Stimulated activated CD8-positive, alpha-beta memory T cell treated with anti-CD3 and anti-CD28 coated beads, Interleukin-7, amount 100 ng/mL, for 24 hours (primary cell): Measurements from ENCODE around the gene FUT1.
"Not testable (repeated sequence)": the region's sequence is repeated elsewhere in the genome, so short reads cannot be mapped to it uniquely, and the experiment has no call there.

ENCODE experiments used
- DNase-seq: peaks from one replicate; pipeline ENCODE4 v3.0.0-alpha.2; 2020; ENCODE audit warnings: low read depth

The FUT1 gene

DNA sequence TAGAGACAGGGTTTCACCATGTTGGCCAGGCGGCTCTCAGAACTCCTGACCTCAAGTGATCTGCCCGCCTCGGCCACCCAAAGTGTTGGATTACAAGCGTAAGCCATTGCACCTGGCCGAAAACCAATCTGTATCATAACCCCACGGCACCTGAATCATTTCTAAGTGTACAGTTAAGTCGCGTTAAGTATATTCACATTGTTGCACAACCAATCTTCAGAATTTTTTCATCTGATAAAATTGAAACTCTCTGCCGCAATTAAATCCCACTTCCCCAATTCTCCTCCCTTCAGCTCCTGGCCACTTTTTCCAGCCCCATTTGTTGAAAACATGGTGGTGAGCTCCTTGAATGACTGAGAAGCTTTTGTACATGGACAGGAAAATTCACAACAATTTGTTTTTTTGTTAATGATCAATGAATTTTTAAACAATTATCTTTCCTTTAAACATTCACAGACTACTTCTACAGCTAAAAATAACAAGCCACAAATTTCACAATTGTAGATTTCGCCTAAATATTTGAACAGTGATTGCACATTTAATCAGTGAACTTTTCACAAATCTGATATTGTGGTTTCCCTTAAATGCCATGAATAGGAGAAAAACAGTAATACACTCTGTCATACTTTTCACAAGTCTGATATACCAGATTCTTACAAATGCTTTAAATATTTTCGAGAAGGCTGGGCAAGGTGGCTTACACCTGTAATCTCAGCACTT, 16.7 kb upstream of the FUT1 start:
- DNase-seq: no peak

DNA sequence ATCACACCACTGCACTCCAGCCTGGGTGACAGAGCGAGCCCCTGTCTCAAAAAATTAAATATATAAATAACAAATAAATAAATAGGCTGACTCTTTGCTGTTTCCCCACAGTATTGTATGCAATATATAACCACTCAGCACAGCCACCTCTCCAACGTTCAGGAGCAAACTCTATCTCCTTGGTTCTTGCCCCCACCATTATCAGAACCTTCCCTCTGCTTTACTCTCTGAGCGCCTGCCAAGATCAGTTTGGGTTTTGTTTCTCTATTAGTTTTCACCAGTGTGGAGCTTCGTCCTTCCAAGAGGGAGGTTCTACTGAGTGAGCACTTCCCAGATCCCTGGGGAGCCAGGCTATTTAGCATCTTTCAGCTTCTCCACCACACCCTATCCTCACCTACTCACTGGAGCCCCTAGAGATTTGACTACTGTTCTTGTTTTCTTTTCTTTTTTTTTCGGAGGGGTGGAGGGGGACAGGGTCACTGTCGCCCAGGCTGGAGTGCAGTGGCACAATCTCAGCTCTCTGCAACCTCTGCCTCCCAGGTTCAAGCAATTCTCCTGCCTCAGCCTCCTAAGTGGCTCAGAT, 15.8 kb upstream of the FUT1 start:
- not testable (repeated sequence) for DNase-seq

DNA sequence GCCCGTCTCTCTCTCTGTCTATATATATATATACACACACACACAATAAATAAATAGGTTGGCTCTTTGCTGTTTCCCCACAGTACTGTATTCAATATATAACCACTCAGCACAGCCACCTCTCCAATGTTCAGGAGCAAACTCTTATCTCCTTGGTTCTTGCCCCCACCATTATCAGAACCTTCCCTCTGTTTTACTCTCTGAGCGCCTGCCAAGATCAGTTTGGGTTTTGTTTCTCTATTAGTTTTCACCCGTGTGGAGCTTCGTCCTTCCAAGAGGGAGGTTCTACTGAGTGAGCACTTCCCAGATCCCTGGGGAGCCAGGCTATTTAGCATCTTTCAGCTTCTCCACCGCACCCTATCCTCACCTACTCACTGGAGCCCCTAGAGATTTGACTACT, 13.4 kb upstream of the FUT1 start:
- DNase-seq: not testable (repeated sequence)

DNA sequence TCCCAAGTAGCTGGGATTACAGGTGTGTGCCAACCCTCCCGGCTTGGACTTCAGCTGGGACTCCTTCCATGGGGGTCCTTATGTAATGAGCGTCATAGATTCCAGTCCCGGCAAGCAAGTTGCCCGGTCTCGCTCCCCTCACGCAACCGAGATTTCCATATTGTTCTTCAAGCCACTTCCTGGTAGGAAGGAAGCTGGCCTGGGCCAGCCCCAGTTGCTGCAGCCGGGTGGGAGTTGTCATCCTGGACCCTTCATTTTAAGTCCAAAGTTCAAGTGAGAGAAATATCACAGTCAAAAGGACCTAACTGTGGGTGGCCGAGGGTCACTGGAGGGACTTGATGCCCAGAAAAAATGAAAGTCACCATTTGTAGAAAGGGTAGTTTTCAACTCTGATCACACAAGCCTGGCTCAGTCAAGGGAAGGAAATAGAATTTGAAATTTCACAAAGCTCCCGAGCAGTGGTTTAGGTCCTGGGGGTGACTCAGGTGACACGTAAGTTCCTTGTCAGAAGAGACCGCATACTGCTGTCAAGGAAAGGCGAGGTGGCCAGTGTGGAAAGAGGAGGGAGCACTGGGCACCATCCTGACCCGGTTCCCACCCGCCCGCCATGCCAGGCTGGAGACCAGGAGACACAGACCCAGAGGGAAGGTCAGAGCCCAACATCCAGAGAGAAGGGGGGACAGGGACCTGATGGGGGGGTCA, 8.2 kb upstream of the FUT1 start:
- no peak for DNase-seq

DNA sequence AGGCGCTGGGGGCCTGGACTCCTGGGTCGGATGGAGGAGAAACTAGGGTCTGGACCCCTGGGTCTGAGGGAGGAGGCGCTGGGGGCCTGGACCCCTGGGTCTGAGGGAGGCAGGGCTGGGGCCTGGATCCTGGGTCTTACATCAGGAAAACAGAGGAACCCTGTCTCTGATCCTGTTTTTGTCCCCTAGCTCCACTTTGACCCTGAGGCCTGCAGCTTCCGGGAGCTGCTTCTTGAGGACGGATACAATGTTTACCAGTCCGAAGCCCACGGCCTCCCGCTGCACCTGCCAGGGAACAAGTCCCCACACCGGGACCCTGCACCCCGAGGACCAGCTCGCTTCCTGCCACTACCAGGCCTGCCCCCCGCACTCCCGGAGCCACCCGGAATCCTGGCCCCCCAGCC, 5.3 kb upstream of the FUT1 start:
- DNase-seq: no peak

DNA sequence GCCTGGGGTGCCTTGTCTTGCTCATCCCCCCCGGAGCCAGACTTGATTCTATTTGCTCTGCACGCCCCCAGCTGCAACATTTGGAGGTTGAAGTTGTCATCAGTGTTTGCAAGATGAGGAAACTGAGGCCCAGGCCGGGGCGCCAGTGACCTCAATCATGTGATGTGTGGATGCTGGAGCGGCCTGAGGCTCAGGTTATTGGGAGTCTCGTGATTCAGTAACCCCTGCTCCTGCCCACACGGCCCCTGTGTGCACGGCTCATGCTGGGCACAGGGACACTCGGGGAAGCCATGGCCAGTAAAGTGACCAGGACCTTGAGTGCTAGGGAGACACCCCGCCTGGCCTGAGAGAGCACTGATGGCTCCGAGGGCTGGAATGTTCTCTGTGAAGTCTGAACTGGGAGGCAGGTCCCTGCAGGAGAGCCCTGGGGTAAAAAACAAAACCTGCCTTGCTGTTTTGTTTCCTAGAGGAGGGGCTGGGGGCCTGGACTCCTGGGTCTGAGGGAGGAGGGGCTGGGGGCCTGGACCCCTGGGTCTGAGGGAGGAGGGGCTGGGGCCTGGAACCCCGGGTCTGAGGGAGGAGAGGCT, 4.7 kb upstream of the FUT1 start:
- DNase-seq: no peak

DNA sequence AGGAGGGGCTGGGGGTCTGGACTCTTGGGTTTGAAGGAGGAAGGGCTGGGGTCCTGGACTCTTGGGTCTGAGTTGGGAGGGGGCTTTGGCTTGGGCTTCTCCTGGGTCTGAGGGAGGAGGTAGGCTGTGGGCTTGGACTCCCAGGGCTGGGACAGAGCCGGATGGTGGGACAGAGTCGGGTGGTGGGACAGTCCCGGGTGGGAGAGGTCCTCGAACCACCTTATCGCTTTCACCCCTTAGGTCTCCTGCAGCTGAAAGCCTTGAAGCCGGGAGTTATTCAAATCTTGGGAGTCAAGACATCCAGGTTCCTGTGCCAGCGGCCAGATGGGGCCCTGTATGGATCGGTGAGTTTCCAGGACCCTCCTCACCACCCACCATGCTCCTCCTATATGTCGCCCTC, 4.2 kb upstream of the FUT1 start:
- no peak for DNase-seq

DNA sequence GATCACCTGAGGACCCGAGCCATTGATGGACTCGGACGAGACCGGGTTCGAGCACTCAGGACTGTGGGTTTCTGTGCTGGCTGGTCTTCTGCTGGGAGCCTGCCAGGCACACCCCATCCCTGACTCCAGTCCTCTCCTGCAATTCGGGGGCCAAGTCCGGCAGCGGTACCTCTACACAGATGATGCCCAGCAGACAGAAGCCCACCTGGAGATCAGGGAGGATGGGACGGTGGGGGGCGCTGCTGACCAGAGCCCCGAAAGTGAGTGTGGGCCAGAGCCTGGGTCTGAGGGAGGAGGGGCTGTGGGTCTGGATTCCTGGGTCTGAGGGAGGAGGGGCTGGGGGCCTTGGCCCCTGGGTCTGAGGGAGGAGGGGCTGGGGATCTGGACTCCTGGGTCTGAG, 3.8 kb upstream of the FUT1 start:
- no peak for DNase-seq

DNA sequence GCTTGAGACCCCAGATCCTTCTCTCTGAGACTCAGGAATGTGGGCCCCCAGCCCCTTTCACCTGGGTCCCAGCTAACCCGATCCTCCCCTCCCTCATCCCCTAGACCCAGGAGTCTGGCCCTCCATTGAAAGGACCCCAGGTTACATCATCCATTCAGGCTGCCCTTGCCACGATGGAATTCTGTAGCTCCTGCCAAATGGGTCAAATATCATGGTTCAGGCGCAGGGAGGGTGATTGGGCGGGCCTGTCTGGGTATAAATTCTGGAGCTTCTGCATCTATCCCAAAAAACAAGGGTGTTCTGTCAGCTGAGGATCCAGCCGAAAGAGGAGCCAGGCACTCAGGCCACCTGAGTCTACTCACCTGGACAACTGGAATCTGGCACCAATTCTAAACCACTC, 3.3 kb upstream of the FUT1 start:
- DNase-seq: no peak

DNA sequence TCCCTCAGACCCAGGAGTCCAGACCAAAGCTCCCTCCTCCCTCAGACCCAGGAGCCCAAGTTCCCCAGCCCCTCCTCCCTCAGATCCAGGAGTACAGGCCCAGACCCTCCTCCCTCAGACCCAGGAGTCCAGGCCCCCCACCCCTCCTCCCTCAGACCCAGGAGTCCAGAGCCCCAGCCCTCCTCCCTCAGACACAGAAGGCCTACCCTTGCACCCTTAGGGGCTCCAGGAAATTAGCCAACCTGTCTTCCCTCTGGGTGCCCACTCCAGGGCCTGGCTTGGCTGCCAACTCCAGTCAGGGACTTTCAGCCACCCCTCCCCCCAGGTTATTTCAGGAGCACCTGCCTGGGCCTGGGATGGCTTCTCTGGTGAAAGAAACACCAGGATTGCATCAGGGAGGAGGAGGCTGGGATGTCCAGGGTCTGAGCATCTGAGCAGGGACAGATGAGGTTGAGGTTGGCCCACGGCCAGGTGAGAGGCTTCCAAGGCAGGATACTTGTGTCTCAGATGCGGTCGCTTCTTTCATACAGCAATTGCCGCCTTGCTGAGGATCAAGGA, 2.7 kb upstream of the FUT1 start, which contains the start of gene FGF21:
FGF21 (plus strand) TSS at position 441 of the 558 bp plus-strand sequence. CDS start 713 bp downstream, outside the sequence.
- no peak for DNase-seq

DNA sequence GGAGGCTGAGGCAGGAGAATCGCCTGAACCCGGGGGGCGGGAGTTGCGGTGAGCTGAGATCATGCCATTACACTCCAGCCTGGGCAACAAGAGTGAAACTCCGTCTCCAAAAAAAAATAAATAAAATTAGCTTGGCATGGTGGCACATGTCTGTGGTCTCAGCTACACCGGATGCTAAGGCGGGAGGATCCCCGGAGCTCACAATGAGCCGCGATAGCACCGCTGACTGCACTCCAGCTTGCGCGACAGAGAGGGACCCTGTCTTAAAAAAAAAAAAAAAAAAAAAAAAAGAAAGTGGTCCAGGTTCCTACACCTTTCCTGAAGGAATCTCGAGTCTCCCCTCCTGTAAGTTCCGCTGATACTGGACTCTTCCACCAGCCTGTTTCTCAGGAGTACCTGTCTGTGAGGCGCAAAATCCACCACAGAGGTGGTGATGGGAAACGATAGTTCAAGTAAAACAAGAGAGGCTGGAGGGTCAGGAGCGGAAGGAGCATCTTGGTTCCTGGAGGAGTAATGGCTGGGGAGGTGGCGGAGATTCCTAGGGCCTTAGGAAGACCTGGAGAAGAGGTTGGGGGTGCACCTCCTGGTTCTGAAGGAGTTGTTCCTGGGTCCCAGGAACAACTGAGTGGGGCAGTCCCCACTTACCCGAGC, 471 bp downstream of the FUT1 start:
- DNase-seq: no peak

DNA sequence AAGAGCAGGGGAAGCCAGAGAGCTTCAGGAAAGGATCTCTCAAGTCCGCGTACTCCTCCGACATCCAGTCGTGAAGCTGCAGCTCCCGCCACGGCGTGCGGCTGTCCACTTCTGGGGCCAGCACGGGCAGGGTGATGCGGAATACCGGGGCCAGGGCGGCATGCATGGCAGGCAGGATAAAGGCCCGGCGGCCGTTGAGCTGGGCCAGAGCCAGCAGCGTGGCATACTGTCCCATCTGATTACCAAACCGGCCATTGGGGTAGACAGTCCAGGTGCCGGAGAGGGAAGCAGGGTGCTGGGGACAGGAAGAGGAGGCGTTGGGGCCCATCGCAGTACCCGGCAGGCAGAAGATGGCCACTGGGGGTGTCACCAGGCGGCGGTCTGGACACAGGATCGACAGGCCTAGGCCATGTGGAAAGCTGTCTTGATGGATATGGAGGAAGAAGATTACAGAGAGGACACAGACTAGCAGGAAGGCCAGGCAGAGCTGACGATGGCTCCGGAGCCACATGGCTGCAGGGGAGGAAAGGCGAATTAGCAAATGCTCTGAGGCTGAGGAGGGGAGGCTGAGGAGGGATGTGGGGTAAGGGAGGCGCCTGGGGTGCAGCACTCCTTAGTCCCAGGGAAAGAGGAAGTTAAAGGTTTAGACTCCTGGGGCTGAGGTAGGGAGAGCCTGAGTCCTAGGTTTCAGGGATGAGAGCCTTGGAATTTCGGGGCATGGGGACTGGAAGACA, 1.5 kb downstream of the FUT1 start:
- no peak for DNase-seq

DNA sequence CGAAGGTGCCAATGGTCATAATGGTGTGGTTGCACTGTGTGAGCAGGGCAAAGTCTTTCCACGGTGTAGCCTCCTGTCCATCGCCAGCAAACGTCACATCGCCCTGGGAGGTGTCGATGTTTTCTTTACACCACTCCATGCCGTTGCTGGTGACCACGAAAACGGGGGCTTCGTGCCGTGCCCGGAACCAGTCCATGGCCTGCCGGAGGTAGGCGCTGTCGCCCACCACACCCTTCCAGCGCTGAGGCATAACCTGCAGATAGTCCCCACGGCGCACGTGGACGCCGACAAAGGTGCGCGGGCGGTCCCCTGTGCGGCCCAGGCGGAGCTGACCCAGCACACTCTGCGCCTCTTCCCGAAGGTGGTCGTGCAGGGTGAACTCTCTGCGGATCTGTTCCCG, 2.1 kb downstream of the FUT1 start:
- DNase-seq: no peak

DNA sequence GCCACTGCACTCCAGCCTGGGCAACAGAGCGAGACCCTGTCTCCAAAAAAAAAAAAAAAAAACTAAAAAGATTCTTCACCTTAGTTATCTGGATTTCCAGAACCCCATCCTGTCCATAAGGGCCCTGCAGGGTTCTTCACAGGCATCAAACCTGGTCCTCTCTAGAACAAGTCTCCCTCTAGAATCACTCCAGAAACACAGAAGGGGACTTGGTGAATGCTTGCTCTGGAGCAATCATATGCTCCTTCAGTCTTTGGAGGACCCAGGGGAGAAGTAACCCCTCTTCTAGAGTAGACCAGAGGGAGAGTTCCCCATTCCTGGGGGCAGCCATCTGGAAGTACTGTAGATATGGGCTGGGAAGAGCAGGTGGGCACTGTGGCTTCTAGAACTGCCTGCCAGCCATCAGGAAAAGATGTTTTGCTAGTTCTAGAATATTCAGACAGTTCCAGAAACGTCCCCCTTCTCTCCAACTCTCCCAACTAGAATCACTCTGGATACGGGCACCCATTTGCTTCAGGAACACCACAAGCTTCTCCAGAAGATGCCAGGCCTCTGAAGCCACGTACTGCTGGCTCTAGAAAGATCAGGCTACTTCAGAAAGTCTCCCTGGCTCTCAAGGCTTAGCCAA, 2.8 kb downstream of the FUT1 start:
- DNase-seq: no peak

DNA sequence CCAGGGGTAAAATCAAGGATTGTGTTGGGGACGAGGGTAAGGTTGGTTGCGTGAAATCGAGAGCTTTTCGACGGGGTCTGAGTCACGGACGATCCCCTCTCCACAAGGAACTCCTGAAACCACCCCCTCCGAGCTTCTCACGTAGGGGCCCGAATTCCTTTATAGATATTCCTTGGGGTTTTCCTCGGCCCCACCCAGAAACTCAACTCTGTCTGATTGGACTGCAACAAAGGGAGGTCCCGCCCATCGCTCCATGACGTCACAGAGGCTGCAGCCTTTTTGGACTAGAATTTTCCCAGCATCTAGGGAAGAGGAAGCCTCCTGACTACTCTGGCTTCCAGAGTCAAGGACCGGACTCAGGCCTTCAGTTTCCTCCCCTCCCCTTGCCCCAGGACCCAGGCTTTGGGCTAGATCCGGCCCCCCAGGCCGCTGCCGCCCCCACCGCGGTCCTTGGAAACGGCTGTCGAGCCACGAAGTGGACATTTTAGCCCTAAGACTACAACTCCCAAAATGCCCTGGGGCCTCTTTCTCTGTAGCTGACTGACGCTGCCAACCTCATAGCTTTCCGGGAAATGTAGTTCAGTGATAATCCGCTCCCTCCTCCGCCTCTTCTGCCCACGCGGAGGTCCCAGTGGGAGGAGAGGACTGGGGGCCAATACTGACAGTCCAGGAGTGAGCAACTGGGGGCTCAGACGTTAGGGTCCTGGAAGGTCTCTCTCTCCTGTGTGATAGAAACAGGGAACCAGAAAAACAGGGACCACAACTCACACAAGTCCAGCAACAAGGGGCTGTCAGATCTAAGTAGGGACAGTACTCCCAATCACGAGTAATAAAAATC, 5.5 kb downstream of the FUT1 start, which contains the start of gene IZUMO1:
IZUMO1 (minus strand) TSS at position 172 of the 838 bp plus-strand sequence. CDS start 1,050 bp downstream, outside the sequence.
- no peak for DNase-seq

DNA sequence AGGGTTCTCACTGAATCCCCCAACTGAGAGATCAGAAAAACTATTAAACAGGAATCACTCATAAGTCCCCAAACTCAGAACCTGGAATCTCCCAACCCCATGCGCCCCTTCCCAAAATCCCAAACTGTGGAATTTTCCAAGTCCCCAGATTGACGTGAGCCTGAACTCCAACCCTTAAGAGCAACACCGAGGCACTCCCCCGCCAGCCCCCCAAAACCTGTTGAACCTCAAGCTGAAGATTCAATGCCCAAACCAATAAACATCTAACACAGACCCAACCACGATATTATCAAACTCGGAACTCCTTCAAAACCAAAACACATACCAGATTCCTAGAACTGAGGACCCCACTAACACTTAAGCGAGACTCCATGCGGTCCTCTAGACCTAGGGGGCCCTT, 6.3 kb downstream of the FUT1 start:
- DNase-seq: no peak

DNA sequence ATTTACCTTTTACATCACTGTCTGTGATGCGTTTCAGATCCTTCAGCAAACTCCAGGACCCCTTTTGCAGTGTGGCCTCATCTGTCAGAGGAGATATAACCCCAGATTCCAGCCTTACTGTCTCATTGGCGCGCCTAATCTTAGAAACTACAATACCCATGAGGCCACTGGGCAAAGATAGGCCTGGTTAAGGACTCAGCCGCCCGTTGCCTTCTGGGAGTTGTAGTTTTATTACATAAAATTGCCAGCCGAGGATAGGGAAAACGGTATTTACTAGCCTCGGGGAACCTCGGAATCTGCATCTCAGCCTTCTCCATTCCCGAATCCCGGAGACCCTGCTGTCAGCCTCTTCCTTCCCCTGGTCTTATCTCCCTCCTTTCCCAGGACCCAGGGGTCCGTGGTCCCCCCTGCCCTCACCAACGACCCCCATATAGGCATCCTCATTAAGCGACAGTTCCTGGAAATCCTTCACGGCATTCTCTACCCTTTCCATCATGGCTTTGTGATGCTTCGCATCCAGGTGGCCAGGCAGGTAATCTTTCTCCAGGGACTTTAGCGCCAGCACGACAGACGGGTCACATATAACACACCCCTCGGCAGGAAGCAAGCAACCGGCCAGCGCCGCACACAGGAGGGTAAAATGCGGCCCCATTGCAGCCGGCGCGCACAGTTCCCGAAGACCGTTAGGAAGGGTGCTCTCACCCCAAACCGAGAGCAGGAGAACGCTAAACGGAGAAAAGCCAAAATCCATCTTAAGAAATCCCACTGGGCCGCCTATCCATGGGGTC, 7.0 kb downstream of the FUT1 start:
- no peak for DNase-seq

DNA sequence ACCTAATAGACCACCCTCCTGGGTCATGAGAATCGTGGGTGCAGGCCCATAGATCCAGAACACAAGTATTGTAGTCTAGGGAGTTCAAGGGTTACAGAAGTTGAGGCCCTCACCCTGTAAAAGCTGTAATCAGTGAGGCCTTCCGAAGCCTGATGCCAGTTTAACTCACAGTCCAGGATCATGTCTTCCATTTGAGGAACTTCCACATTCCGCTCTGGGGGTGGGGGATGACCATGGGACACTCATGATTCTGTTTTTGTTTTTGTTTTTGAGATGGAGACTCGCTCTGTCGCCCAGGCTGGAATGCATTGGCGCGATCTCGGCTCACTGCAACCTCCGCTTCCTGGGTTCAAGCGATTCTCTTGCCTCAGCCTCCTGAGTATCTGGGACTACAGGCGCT, 10.3 kb downstream of the FUT1 start:
- no peak for DNase-seq
